Dedifferentiated amniotic fluid mesenchymal stem cell (primary cell): ENCODE data around the gene EFCC1.

Source experiments
- DNase-seq: peaks from one replicate; pipeline ENCODE4 v3.0.0-alpha.2; 2016; ENCODE audit errors: extremely low spot score

EFCC1 gene

GRCh38 chr3:129014793-129015345, 13.8 kb downstream of the EFCC1 start:
- no peak for DNase-seq

DNA sequence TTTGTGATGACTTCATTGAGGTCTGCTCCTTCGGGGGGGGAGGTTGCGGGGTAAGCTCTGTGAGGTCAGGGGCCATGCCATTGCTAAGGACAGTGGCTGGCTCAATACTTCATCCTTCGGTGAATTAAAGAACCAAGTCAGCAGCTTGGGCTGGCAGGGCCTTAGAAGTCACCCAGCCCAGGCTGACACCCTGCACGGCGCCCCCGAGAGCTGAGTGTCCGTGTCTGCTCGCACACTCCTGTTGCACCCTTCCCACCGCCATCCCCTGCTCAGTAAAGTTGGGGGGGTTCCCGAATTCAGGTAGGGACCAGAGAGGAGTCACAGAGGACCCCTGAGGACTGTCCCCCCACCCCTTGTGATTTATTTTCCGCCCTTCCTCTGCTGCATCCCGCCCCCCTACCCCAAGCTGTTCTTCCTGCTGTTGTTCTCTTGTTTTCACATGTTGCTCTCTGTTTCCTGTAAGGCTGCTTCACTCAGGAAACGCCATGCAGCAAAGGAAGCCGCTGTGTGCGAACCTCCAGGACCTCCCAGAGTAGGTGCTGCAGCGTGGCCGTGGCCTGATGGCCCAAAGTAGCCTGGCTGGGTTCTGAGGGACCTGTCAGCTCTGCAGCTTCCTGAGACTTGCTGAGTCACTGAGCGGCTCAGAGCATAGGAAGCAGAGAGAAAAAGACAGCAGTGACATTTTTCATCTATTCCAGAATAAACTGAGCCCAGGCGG, 14.4 kb downstream of the EFCC1 start:
- no peak for DNase-seq

DNA sequence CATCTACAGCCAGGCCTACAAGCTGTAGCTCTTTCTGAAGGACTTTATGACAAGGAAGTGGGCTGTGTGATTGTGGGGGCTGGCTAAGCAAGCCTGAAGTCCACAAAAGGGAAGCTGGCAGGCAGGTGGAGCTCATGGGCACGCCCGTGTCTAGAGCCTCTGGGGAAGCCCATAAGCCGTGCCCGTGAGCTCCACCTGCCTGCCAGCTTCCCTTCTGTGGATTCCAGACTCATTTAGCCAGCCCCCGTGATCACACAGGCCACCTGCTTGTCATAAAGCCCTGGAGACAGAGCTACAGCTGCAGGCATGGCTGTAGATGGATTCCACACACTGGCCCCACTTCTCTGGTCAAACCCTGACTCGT, 15.2 kb downstream of the EFCC1 start:
- no peak for DNase-seq

DNA sequence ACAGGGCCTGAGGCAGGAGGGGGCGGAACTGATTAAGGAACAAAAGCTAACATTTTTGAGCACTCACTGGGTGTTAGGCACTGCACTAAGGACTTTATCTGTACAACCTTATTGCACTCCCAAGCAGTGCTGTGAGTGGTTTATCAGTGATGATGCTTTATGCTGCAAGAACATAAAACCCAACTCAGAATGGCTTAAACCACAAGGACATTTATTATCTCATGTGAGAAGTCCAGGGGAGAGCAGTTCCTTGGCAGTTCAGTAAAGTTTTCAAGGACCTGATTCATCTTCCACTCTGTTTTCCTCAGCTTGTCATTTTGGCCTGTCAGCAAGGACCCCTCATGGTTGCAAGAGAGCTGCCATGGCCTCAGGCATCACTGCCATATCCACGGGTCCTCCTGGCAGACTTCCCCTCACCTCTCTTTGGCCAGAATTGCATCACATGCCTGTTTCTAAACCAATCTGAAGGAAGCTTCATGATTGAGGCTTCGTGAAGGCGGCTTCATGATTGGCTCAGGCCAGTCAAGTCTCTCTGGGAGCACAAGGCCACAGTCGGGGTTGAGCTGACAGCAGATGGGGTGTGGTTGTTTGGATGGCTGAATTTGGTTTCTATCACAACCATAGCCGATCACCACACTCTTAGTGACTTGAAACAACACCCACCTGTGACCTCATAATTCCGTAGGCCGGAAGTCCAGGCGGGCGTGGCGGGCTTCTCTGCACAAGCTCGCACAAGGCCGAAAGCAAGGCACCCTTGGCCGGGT, 15.8 kb downstream of the EFCC1 start:
- no peak for DNase-seq

DNA sequence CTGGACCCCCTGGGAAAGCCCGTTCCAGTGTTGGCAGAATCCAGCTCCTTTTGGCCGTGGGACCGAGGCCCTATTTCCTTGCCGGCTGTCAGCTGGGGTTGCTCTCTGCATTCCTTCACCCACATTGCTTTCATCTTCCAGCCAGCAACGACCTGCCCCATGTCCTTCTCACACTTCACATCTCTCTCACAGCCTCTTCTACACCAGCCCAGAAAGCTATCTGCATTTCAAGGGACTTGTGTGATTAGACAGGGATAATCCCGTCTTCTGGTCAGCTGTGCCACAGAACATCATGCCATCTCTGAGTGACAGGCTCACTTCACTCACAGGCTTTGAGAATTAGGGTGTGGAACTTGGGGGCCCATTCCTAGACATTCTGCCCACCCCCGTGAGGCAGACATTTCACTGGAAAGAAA, 16.4 kb downstream of the EFCC1 start:
- no peak for DNase-seq

DNA sequence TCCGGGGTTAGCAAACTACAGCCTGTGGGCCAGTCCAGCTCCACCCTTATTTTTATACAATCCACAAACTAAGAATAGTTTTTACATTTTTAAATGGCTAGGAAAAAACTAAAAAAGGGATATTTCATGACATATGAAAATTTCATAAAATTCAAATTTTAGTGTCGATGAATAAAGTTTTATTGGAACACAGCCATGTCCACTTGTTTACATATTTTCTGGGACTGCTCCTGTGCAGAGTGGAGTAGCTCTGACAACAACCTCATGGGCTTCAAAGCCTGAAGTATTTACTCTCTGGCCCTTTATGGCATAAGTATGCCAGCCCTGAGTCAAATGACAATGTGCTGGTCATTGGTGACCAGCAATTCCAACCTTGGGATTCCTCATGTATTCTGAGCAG, 17.2 kb downstream of the EFCC1 start:
- DNase-seq = no peak

DNA sequence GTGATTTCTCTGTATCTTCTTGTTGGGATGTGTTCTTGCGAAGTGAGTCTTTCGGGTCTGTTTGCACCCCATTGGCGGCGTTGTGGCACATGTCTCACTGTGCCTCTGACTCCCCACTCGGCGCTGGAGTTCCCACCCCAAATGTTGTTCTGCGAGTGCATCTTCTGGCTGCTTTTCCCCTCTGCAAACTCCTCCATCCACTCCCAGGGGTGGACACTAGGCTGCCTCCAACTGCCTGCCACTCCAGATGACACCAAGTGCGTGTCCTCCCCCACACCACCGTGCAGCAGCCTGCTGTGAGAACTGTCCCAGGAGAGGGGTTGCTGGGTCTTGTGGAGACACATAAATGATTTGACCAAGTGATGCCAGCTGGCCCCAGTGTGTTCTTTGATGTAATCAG, 17.6 kb downstream of the EFCC1 start:
- DNase-seq = no peak

GRCh38 chr3:129019266-129019665, 18.2 kb downstream of the EFCC1 start:
- DNase-seq = no peak

DNA sequence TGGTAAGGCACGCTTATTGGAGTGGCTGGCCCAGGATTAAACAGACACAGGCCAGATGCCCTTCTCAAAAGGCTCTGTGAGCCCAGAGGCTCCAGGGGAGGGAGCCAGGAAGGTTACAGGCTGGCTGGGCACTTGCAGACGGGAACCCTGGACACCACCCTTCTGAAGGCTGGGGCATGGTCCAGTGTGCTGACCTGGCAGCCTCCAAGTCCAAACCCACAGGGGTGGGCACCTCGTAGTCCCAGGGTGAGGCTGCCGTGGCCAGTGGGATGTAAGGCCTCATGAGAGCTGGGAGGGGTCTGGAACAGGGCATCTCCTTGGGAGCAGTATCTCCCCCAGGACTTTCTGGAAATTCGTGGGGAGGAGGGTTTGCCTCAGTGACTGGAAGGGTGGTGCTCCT, 19.6 kb downstream of the EFCC1 start:
- no peak for DNase-seq

GRCh38 chr3:129021140-129021551, 20.0 kb downstream of the EFCC1 start:
- no peak for DNase-seq

GRCh38 chr3:129022114-129023007, 21.3 kb downstream of the EFCC1 start:
- no peak for DNase-seq

DNA sequence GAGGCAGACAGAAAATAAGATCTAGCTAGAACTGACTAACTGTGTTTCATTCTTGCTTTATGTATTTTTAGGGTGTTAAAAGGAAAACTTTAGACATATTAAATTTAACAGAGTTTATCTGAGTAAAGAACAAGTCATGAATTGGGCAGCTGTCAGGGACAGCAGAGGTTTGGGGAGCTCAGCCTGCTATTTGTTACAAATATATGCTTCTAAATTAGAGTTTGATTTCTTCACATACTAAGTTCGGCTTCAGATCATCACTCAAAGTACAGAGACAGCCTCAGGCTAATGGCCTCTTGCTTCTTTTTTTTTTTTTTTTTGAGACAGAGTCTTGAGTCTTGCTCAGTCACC, 21.9 kb downstream of the EFCC1 start:
- no peak for DNase-seq

DNA sequence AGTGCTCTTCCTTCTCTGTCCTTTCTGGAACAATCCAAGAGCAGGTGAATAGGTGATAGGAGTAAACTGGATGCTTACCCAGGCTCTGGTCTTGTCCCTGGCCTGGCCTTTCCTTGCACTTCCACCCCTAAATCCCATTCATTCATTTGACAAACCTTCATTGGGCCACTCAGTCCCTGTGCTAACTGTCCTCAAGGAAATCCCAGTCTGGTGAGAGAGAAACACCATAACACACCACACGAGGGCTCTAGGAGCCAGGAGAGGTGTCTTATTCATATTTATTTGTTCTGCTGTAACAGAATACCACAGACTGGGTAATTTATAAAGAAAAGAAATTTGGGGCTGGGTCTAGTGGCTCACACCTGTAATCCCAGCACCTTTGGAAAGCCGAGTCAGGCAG, 22.8 kb downstream of the EFCC1 start:
- DNase-seq = no peak

- DNase-seq = no peak
Observed at GRCh38 chr3:129025108-129025507, 24.0 kb downstream of the EFCC1 start.

- no peak for DNase-seq
Observed at GRCh38 chr3:129025691-129026435, 24.8 kb downstream of the EFCC1 start.

DNA sequence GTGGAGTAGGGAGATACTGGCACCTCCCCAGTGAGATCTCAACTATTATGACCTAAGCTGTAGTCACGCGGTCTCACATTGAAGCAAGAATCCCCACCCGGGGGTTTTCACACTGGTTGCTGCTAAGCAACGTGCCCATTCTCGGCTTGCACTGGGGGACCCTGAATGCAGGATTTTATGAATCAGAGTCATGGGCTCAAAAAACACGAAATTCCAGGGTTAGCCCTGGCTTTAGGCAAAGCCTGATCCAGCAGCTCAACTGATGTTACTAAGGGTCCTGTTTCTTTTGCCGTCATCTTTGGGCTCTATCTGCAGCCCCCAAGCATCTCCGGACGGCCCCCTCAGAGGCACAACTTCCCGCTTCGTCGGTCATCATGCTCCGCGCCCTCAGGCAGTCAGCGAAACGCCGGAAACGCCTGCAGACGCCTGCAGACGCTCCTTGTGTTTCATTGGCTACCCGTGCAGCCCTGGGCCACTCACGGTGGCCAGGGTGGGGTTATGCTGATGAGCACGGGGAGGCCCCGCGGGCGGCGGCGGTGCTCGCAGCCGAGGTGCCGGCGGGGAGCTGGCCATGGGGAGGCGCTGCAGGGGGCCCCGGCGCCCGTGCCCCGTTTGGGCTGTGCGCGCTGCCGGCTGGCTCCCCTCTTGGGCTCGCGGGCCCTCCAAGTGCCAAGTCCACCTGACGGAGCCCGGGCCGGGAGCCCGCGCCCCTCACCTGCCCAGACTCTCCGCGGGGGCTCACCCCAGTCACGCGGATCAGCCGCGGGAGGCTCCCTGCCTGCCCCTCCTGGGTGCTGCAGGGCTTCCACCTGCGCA, 25.8 kb downstream of the EFCC1 start:
- DNase-seq = peak; percentile 55

- no peak for DNase-seq
Observed at GRCh38 chr3:129027544-129027880, 26.4 kb downstream of the EFCC1 start.

DNA sequence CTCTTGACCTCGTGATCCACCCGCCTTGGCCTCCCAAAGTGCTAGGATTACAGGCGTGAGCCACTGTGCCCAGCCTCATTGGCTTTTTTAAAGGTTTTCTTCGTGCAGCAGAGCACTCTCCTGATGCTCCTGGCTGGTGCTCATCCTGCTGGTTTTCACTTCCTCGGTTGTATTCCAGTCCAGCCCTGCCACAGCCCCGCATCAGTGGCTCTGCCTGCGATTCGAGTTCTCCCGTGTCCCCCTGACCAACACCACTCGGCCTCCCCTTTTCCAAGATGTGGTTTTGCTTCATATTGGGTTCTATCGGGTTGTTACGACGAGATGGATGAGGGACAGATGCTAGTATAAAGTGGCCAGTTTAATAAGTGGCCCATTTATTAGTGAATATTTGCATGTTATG, 27.8 kb downstream of the EFCC1 start:
- DNase-seq = no peak

GRCh38 chr3:129030611-129031010, 29.5 kb downstream of the EFCC1 start:
- DNase-seq = no peak

GRCh38 chr3:129031476-129032215, 30.5 kb downstream of the EFCC1 start:
- no peak for DNase-seq
